GM18505 (cell line): ENCODE results near the gene KDSR.

Experiments used
- ATAC-seq: cut with Tn5 transposase; IDR thresholded peaks from one replicate; pipeline ENCODE4 v1.9.1; 2021; ENCODE audit not compliant: unreplicated experiment
- POLR2A ChIP-seq: IDR thresholded peaks from 4 replicates; pipeline ENCODE4 v1.6.1; 2011; ENCODE audit warnings: borderline replicate concordance; ENCODE audit not compliant: insufficient read depth, insufficient read length; ENCODE audit errors: extremely low read depth

Gene KDSR

DNA sequence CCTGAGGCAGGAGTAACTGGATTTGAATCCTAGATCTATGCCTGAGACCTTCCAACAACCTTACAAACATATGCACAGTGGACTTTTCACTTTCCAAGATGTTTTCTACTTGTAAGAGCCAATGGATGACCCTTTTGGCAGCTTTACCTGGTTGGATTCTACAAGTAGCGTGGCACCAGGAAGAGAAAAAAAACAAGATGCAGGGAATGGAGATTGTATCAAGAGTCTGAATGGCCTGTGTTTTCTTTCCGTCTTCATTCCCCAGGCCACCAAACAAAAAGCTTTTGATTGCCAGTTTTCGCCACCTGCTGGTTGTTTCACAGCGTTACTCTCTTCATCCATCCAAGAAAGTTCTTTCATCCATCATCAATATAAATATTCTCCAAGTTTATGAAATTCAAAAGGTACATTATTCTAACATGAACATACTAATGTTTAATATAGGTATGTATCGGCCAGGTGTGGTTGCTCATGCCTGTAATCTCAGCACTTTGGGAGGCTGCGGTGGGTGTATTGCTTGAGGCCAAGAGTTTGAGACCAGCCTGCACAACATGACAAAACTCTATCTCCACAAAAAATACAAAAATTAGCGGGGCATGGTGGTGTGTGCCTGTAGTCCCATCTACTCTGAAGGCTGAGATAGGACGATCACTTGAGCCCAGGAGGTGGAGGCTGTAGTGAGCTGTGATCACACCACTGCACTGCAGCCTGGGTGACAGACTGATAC lies 43.9 kb downstream of the KDSR start:
- no peak for TF ChIP-seq POLR2A
- no peak for ATAC-seq

DNA sequence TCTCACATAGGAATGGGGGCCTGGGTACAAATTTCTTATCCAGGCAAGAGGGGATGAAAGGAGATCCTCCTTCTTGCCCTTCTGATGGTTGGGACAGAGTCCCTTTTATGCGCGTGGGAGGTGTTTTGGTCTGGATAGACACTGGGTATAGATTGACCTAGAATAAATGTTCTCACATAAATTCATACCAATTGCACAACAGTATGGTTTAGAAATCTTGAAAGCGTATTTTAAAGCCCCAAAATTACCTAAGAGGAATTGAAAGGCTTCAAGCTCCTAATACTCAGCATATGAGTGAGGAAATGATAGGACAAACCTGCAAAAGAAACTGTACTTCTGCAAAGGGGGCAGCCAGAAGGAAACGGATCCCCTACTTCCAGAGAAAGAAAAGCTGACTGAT lies 44.8 kb downstream of the KDSR start:
- no peak for TF ChIP-seq POLR2A
- no peak for ATAC-seq

- TF ChIP-seq POLR2A, result no peak
- no peak for ATAC-seq
Observed at GRCh38 chr18:63321291-63321690, 45.7 kb downstream of the KDSR start.

DNA sequence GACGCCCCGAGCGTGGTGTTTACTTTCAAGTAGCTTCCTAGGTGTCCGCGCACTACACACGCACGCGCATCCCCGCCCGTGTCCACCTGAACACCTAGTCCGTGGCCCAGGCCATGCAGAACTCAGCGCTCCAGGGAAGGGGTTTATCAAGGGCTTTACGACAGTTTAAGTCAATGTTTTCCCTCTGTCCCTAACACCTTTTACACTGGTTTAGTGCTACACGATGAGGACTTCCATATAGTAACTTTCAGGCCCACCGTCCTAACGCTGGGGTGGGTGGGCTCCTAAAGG lies 46.1 kb downstream of the KDSR start:
- ATAC-seq, result no peak
- TF ChIP-seq POLR2A, result peak; percentile 22

GRCh38 chr18:63320123-63320974 lies 46.7 kb downstream of the KDSR start:
- peak; percentile 30 for TF ChIP-seq POLR2A
- peak; percentile 54 for ATAC-seq

DNA sequence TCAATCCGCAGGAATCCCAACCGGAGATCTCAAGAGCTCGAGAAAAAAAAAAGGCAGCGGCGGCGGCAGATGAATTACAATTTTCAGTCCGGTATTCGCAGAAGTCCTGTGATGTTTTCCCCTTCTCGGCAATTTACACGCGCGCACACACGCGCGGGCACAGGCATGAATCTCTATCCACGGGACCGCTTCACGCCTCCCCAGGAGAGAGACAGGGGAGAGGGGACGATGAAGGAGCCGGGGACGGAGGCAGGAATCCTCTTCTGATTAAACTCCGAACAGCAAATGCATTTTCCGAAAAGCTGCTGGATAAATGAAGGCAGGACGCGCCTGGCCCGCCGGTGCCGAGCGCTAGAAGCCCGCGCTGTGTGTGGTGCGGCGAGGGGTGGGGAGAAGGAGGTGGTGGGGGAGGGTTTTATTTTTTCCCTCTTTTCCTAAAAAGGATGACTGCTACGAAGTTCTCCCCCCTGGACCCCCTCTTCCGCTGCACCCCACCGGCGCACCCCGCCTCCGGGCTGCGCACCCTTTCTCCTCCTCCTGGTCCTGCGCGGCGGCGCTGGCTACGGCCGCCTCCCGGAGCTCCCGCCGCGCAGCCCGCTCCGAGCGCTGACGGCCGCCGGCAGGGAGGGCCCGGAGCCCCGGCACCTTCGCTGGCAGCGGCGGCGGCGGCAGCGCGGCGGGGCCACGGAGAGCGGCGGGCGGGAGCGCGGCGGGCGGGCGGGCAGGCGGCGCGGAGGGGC lies 47.5 kb downstream of the KDSR start, which contains the start of gene BCL2:
Gene BCL2, minus strand, starts transcription at position 387 of the 740 bp plus-strand sequence.
- ATAC-seq, result peak; percentile 16
- no peak for TF ChIP-seq POLR2A

- TF ChIP-seq POLR2A, result no peak
- ATAC-seq, result no peak
Observed at GRCh38 chr18:63318889-63319382, 48.1 kb downstream of the KDSR start.

GRCh38 chr18:63317982-63318888 lies 48.8 kb downstream of the KDSR start:
- peak; percentile 43 for ATAC-seq
- peak; percentile 61 for TF ChIP-seq POLR2A

GRCh38 chr18:63317556-63317946 lies 49.5 kb downstream of the KDSR start:
- no peak for ATAC-seq
- no peak for TF ChIP-seq POLR2A

DNA sequence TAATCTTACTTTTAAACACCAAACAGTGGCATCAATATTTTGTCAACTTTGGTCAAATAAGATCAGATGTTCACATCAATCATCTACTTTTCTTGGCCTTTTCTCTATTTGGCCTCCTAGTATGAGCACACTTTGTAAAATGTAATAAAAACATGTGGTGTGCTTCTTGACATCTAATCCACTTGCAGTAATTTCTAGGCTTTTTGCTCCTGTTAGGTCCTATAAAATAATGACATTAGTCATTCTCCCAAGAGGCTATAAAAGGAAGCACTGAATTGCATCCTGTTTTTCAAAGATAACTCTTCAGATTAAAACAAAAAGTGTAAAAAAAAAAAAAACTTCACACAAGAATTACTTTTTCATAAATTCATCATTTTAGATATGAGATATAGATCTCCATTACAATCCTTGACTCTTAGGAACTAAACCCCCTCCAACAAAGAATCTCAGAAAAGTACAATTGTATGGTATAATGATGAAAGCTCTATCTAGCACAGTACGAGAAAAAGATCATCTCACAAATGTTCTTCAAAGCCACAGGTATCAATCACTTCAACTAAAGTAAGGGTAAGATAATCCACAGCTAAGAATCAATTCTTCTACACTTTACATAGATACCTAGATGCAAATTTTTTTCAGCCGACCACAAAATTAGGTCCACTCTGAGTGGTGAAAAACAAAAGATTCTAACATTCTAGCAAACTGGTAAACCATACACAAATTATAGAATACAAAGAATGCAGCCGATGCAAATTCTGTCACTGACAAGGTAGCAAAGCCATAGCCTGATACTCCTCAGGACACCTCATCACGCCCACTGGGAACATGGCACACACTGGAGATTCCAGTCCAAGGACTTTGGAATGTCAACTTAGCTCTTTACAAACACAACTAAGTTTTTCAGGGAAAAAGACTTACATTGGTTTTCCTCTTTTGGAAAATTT lies 50.1 kb downstream of the KDSR start:
- TF ChIP-seq POLR2A, result peak; percentile 73
- no peak for ATAC-seq

GRCh38 chr18:63315876-63316275 lies 51.1 kb downstream of the KDSR start:
- ATAC-seq, result no peak
- no peak for TF ChIP-seq POLR2A
